ENCODE results near the gene PUSL1. TPM values are rescaled to one million over a fixed set of nuclear protein-coding genes. Genes with fewer than 3 reads are reported as not detected.

The PUSL1 gene
- total and polyA plus RNA-seq, 2 donors (not counting 1 experiment from before 2014, with no cell fraction given) = 15.7 to 25.8 TPM

DNA sequence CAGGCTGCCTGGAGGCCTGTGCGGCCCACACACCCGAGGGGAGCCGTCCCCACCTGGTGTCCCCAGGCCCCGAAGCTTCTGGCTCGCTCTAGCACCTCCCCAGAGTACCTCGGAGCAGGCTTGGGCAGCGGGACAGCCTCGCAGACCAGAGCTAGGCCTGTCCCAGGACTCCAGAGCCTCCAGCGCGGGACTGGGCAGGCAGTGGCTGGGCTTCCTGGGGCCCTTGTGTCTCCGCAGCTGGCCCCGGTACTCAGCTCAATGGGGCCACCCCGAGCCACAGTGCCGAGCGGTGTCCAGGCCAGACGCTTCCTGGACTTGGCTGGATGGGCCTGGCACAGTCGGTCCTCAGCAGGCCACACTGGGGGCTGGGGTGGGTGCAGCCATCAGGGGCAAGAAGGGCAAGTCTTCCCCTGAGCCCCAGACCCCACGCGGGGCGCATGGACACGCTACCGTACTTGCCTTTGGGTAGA is 23.3 kb upstream of the PUSL1 start:
- Histone ChIP-seq H3K79me2 (ENCODE audit: control insufficient read depth, insufficient read depth, low read length) (no peaks in the 10 kb centered on the region), H3K36me3 (replicated peaks in 1 of 2; ENCODE audit: control extremely low read depth in 1 of 2, control insufficient read depth in 1 of 2, extremely low read depth in 1 of 2, insufficient read depth in 2 of 2, low read length in 1 of 2) (no peaks in the 10 kb centered on the region), H3K27ac (ENCODE audit: low read length in 2 of 2) (no peak overlapping the region), H3K9ac (ENCODE audit: low read length) (no peak overlapping the region), H3K4me2 (replicated peaks; ENCODE audit: low read depth, low read length, poor library complexity, severe bottlenecking) (no peak overlapping the region), H3K4me3 (ENCODE audit: control extremely low read depth in 1 of 5, extremely low read depth in 1 of 5, insufficient read depth in 1 of 5, low read depth in 2 of 5, low read length in 4 of 5) (no peak overlapping the region), H4K20me1 (ENCODE audit: control insufficient read depth, insufficient read depth, low read length, poor library complexity, severe bottlenecking) (no peaks in the 10 kb centered on the region), H3K9me3 (ENCODE audit: control extremely low read depth in 1 of 3, control insufficient read depth in 2 of 3, insufficient read depth in 1 of 3, low read length in 2 of 3) (no peaks in the 10 kb centered on the region), H2AFZ (ENCODE audit: insufficient read depth, low read depth, low read length, poor library complexity, severe bottlenecking) (no peak overlapping the region), H3K27me3 (replicated peaks in 1 of 4; ENCODE audit: control extremely low read depth in 1 of 4, control insufficient read depth in 3 of 4, insufficient read depth in 4 of 4, low read length in 3 of 4) (no peaks in the 10 kb centered on the region), H3K4me1 (ENCODE audit: control insufficient read depth in 2 of 2, insufficient read depth in 2 of 2, low read length in 2 of 2) (peaks cover 0 to 4% of the 10 kb centered on the region in 2 donors)
- intact Hi-C loops (cut with micrococcal nuclease) = no loop called here
- 93% methylated on average over 22 of the region's 22 CpGs for WGBS (ENCODE audit: insufficient coverage)
- H3K9me3 Mint-ChIP-seq (ENCODE audit: insufficient read depth) = no peaks in the 10 kb centered on the region
- H3K4me3 Mint-ChIP-seq = no peak overlapping the region
- POLR2A ChIA-PET = no interaction called here
- DNase-seq = no peak
- TF ChIP-seq, protein P1, sequence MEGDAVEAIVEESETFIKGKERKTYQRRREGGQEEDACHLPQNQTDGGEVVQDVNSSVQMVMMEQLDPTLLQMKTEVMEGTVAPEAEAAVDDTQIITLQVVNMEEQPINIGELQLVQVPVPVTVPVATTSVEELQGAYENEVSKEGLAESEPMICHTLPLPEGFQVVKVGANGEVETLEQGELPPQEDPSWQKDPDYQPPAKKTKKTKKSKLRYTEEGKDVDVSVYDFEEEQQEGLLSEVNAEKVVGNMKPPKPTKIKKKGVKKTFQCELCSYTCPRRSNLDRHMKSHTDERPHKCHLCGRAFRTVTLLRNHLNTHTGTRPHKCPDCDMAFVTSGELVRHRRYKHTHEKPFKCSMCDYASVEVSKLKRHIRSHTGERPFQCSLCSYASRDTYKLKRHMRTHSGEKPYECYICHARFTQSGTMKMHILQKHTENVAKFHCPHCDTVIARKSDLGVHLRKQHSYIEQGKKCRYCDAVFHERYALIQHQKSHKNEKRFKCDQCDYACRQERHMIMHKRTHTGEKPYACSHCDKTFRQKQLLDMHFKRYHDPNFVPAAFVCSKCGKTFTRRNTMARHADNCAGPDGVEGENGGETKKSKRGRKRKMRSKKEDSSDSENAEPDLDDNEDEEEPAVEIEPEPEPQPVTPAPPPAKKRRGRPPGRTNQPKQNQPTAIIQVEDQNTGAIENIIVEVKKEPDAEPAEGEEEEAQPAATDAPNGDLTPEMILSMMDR (IDR thresholded peaks at IDR 0.05) = no peak
- no peak for TF ChIP-seq EZH2 (IDR thresholded peaks at IDR 0.05; ENCODE audit: borderline replicate concordance, insufficient read depth, low read depth, low read length, poor library complexity, severe bottlenecking)
- H3K27ac Mint-ChIP-seq = no peak overlapping the region
- no peaks in the 10 kb centered on the region for H3K27me3 Mint-ChIP-seq
- CTCF ChIA-PET = no interaction called here
- peaks cover 4% of the 10 kb centered on the region for H3K4me1 Mint-ChIP-seq
- no peak for ATAC-seq (ENCODE audit: low read depth)

DNA sequence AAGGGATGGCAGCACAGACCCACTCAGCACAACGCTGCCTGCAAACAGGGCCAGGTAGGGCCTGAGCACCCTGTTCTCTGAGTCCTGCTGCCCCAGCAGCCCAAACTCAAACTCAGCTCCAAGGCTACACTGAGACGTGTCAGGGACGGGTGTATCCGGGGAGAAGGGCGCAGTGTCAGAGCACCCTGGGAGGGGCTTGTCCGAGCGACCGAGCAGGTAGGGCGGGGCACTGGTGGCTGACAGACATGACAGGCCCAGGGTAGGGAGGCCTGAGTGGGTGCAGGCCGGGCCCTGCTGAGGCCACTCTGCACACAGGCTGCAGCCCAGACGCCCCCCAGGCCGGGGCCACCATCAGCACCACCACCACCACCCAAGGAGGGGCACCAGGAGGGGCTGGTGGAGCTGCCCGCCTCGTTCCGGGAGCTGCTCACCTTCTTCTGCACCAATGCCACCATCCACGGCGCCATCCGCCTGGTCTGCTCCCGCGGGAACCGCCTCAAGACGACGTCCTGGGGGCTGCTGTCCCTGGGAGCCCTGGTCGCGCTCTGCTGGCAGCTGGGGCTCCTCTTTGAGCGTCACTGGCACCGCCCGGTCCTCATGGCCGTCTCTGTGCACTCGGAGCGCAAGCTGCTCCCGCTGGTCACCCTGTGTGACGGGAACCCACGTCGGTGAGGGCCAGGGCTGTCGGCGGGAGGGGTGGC is 22.6 kb upstream of the PUSL1 start:
- no peaks in the 10 kb centered on the region for H3K9me3 Mint-ChIP-seq (ENCODE audit: insufficient read depth)
- DNase-seq = no peak
- CTCF ChIA-PET = interaction anchor here (0.8 to 1.7 kb wide), 4 partner anchors 11 to 302 kb away, joined by 3 to 5 read pairs (median 4); no protein-coding TSS in a partner anchor

More for the DNA sequence above, 22.6 kb upstream of the PUSL1 start:
- intact Hi-C loops (cut with micrococcal nuclease) = no loop called here
- no peaks in the 10 kb centered on the region for H4K20me1 ChIP-seq (ENCODE audit: control insufficient read depth, insufficient read depth, low read length, poor library complexity, severe bottlenecking)
- no peak for ATAC-seq (ENCODE audit: low read depth)
- H3K4me2 ChIP-seq (replicated peaks; ENCODE audit: low read depth, low read length, poor library complexity, severe bottlenecking) = no peak overlapping the region
- no peaks in the 10 kb centered on the region for H3K79me2 ChIP-seq (ENCODE audit: control insufficient read depth, insufficient read depth, low read length)
- no peaks in the 10 kb centered on the region for H3K9me3 ChIP-seq (ENCODE audit: control extremely low read depth in 1 of 3, control insufficient read depth in 2 of 3, insufficient read depth in 1 of 3, low read length in 2 of 3)
- WGBS (ENCODE audit: insufficient coverage) = 78% methylated on average over 37 of the region's 37 CpGs
- Mint-ChIP-seq H3K4me1 (peaks cover 7% of the 10 kb centered on the region), H3K27ac (no peak overlapping the region), H3K27me3 (no peaks in the 10 kb centered on the region), H3K4me3 (no peak overlapping the region)
- H3K4me1 ChIP-seq (ENCODE audit: control insufficient read depth in 2 of 2, insufficient read depth in 2 of 2, low read length in 2 of 2) = peaks cover 0 to 9% of the 10 kb centered on the region in 2 donors
- no peak overlapping the region for H3K9ac ChIP-seq (ENCODE audit: low read length)
- H3K4me3 ChIP-seq (ENCODE audit: control extremely low read depth in 1 of 5, extremely low read depth in 1 of 5, insufficient read depth in 1 of 5, low read depth in 2 of 5, low read length in 4 of 5) = no peak overlapping the region
- no peaks in the 10 kb centered on the region for H3K27me3 ChIP-seq (replicated peaks in 1 of 4; ENCODE audit: control extremely low read depth in 1 of 4, control insufficient read depth in 3 of 4, insufficient read depth in 4 of 4, low read length in 3 of 4)
- no peak overlapping the region for H2AFZ ChIP-seq (ENCODE audit: insufficient read depth, low read depth, low read length, poor library complexity, severe bottlenecking)
- no peaks in the 10 kb centered on the region for H3K36me3 ChIP-seq (replicated peaks in 1 of 2; ENCODE audit: control extremely low read depth in 1 of 2, control insufficient read depth in 1 of 2, extremely low read depth in 1 of 2, insufficient read depth in 2 of 2, low read length in 1 of 2)
- H3K27ac ChIP-seq (ENCODE audit: low read length in 2 of 2) = no peak overlapping the region
- TF ChIP-seq, protein P1 (IDR thresholded peaks at IDR 0.05) = no peak
- no peak for TF ChIP-seq EZH2 (IDR thresholded peaks at IDR 0.05; ENCODE audit: borderline replicate concordance, insufficient read depth, low read depth, low read length, poor library complexity, severe bottlenecking)
- POLR2A ChIA-PET = no interaction called here

Data from B cell (primary cell).